ENCODE data around the gene AP1S1. TPM values are rescaled to one million over a fixed set of nuclear protein-coding genes. Genes with fewer than 3 reads are reported as not detected.
A peak's percentile ranks its signal among the peaks of the same experiment; 100 is the strongest.

The AP1S1 gene
- total and polyA plus RNA-seq, 2 of the 13 experiments (the other 11 are each of a cell fraction or from before 2014, with no cell fraction given) = 57.5 to 68.1 TPM

DNA sequence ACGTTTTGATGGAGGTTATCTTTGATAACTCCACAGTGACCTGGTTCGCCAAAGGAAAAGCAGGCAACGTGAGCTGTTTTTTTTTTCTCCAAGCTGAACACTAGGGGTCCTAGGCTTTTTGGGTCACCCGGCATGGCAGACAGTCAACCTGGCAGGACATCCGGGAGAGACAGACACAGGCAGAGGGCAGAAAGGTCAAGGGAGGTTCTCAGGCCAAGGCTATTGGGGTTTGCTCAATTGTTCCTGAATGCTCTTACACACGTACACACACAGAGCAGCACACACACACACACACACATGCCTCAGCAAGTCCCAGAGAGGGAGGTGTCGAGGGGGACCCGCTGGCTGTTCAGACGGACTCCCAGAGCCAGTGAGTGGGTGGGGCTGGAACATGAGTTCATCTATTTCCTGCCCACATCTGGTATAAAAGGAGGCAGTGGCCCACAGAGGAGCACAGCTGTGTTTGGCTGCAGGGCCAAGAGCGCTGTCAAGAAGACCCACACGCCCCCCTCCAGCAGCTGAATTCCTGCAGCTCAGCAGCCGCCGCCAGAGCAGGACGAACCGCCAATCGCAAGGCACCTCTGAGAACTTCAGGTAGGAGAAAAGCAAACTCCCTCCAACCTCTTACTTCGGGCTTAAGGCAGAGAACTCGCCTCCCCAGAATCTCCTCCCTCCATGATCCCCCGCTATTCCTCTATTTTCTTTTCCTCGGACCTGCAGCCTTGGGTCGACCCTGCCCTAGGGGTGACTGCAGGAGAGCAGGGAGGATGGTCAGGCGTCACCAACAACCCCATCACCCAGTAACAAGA lies 27.4 kb upstream of the AP1S1 start, which contains the start of gene SERPINE1 (continued):
- no peak for TF ChIP-seq ZNF296 (CRISPR knock-in tag; conservative IDR thresholded peaks at IDR 0.05)
- no peak for TF ChIP-seq ZNF619 (CRISPR knock-in tag; IDR thresholded peaks at IDR 0.05)
- TF ChIP-seq ZNF367 (CRISPR knock-in tag; IDR thresholded peaks at IDR 0.05; ENCODE audit: borderline replicate concordance) = no peak
- TF ChIP-seq ZNF383 (CRISPR knock-in tag; IDR thresholded peaks at IDR 0.05; ENCODE audit: borderline replicate concordance) = no peak
- 0 out of 2 replicates have a peak, but pooled peaks have one; percentile 86 for TF ChIP-seq ARHGAP35 (CRISPR knock-in tag; IDR thresholded peaks at IDR 0.05; ENCODE audit: borderline replicate concordance)
- TF ChIP-seq, protein P1, sequence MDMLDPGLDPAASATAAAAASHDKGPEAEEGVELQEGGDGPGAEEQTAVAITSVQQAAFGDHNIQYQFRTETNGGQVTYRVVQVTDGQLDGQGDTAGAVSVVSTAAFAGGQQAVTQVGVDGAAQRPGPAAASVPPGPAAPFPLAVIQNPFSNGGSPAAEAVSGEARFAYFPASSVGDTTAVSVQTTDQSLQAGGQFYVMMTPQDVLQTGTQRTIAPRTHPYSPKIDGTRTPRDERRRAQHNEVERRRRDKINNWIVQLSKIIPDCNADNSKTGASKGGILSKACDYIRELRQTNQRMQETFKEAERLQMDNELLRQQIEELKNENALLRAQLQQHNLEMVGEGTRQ (IDR thresholded peaks at IDR 0.05; ENCODE audit: low read depth, low read length) = no peak
- TF ChIP-seq, protein P1 (CRISPR knock-in tag; IDR thresholded peaks at IDR 0.05; ENCODE audit: borderline replicate concordance) = peak; percentile 79; the same call in 1 of the 2 replicates
- TF ChIP-seq, protein P2, sequence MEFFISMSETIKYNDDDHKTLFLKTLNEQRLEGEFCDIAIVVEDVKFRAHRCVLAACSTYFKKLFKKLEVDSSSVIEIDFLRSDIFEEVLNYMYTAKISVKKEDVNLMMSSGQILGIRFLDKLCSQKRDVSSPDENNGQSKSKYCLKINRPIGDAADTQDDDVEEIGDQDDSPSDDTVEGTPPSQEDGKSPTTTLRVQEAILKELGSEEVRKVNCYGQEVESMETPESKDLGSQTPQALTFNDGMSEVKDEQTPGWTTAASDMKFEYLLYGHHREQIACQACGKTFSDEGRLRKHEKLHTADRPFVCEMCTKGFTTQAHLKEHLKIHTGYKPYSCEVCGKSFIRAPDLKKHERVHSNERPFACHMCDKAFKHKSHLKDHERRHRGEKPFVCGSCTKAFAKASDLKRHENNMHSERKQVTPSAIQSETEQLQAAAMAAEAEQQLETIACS (CRISPR knock-in tag; IDR thresholded peaks at IDR 0.05) = no peak
- TF ChIP-seq, protein P3, sequence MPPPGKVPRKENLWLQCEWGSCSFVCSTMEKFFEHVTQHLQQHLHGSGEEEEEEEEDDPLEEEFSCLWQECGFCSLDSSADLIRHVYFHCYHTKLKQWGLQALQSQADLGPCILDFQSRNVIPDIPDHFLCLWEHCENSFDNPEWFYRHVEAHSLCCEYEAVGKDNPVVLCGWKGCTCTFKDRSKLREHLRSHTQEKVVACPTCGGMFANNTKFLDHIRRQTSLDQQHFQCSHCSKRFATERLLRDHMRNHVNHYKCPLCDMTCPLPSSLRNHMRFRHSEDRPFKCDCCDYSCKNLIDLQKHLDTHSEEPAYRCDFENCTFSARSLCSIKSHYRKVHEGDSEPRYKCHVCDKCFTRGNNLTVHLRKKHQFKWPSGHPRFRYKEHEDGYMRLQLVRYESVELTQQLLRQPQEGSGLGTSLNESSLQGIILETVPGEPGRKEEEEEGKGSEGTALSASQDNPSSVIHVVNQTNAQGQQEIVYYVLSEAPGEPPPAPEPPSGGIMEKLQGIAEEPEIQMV (CRISPR knock-in tag; IDR thresholded peaks at IDR 0.05; ENCODE audit: low read depth) = no peak; the same call in 1 of the 2 replicates
- TF ChIP-seq GATAD1 (CRISPR knock-in tag; IDR thresholded peaks at IDR 0.05) = peak; percentile 40; the same call in 1 of the 2 replicates
- TF ChIP-seq TAF1 (CRISPR knock-in tag; IDR thresholded peaks at IDR 0.05) = peak; percentile 75
- peak; percentile 55; the same call in 1 of the 2 replicates for TF ChIP-seq LCORL (IDR thresholded peaks at IDR 0.05)
- peak; percentile 95 for TF ChIP-seq LCORL (CRISPR knock-in tag; IDR thresholded peaks at IDR 0.05)
- TF ChIP-seq ZNF10 (CRISPR knock-in tag; IDR thresholded peaks at IDR 0.05; ENCODE audit: borderline replicate concordance, low read depth) = no peak
- TF ChIP-seq, protein P4, sequence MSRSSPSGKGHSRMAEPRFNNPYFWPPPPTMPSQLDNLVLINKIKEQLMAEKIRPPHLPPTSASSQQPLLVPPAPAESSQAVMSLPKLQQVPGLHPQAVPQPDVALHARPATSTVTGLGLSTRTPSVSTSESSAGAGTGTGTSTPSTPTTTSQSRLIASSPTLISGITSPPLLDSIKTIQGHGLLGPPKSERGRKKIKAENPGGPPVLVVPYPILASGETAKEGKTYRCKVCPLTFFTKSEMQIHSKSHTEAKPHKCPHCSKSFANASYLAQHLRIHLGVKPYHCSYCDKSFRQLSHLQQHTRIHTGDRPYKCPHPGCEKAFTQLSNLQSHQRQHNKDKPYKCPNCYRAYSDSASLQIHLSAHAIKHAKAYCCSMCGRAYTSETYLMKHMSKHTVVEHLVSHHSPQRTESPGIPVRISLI (CRISPR knock-in tag; IDR thresholded peaks at IDR 0.05; ENCODE audit: borderline replicate concordance) = peak; percentile 93
- TF ChIP-seq, protein P5, sequence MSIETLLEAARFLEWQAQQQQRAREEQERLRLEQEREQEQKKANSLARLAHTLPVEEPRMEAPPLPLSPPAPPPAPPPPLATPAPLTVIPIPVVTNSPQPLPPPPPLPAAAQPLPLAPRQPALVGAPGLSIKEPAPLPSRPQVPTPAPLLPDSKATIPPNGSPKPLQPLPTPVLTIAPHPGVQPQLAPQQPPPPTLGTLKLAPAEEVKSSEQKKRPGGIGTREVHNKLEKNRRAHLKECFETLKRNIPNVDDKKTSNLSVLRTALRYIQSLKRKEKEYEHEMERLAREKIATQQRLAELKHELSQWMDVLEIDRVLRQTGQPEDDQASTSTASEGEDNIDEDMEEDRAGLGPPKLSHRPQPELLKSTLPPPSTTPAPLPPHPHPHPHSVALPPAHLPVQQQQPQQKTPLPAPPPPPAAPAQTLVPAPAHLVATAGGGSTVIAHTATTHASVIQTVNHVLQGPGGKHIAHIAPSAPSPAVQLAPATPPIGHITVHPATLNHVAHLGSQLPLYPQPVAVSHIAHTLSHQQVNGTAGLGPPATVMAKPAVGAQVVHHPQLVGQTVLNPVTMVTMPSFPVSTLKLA (IDR thresholded peaks at IDR 0.05) = no peak
- TF ChIP-seq RARA (CRISPR knock-in tag; IDR thresholded peaks at IDR 0.05) = peak; percentile 98
- 0 out of 2 replicates have a peak, but pooled peaks have one; percentile 8 for TF ChIP-seq ZFP1 (CRISPR knock-in tag; IDR thresholded peaks at IDR 0.05)
- 0 out of 2 replicates have a peak, but pooled peaks have one; percentile 1 for TF ChIP-seq ZNF253 (CRISPR knock-in tag; IDR thresholded peaks at IDR 0.05; ENCODE audit: borderline replicate concordance)
- TF ChIP-seq, protein P6, sequence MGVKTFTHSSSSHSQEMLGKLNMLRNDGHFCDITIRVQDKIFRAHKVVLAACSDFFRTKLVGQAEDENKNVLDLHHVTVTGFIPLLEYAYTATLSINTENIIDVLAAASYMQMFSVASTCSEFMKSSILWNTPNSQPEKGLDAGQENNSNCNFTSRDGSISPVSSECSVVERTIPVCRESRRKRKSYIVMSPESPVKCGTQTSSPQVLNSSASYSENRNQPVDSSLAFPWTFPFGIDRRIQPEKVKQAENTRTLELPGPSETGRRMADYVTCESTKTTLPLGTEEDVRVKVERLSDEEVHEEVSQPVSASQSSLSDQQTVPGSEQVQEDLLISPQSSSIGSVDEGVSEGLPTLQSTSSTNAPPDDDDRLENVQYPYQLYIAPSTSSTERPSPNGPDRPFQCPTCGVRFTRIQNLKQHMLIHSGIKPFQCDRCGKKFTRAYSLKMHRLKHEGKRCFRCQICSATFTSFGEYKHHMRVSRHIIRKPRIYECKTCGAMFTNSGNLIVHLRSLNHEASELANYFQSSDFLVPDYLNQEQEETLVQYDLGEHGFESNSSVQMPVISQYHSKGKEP (CRISPR knock-in tag; IDR thresholded peaks at IDR 0.05) = no peak

Measured in HepG2 (cell line).